Astrocyte of the cerebellum (primary cell): ENCODE measurements around the gene SUSD5.

Experiments
- DNase-seq: peaks from one replicate; pipeline ENCODE4 v3.0.0-alpha.2; 2011; ENCODE audit warnings: low read depth
- H3K4me3 ChIP-seq: 2 replicates; pipeline ENCODE4 v1.5.1; 2011; ENCODE audit warnings: mild to moderate bottlenecking, low read depth, low read length, moderate library complexity
- CTCF ChIP-seq: IDR thresholded peaks from 2 replicates; pipeline ENCODE4 v1.5.1; 2012; ENCODE audit warnings: low read length, low read depth, moderate library complexity, mild to moderate bottlenecking; ENCODE audit errors: missing control alignments
- in situ Hi-C: cut with HindIII; loops from 2 replicates; pipeline ENCODE4 v1.10.0; 2017; ENCODE audit warnings: low sequenced_read_pairs

The SUSD5 gene

GRCh38 chr3:33149342-33149741, 69.3 kb downstream of the SUSD5 start:
- DNase-seq = no peak
- no peak for TF ChIP-seq CTCF
- no peak overlapping the region for H3K4me3 ChIP-seq
- in situ Hi-C loops = no loop called here

DNA sequence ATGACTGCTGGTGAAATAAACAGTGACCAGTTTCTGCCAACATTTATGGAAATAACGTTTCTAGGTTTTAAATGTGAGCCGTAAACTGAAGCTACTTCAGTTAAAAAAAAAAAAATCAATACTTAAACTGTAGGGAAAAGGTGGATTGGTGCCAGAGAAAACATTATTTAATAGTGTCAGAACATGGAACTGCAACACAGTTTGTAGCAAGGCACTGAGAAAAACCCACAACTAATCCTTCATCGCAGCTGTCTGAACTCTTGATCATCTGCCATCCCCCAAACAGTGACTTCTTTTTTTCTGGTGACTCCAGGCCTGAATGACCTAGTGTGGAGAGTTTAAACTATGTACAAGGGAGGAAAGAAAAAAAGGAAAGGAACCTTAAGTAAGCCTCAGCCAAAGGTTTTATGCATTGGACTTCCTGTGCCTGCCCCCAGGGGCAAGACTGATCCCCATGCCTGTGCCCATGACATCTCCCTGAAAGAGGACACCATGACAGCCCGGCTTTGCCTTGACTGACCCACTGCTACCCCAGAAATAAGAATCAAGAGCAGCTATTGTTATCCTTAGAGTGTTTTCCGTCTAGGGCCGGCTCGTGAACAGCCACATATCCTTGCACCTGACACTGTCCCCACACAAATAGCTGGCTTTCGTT, 71.7 kb downstream of the SUSD5 start:
- DNase-seq = peak; percentile 67
- in situ Hi-C loops = no loop called here
- H3K4me3 ChIP-seq = no peak overlapping the region
- no peak for TF ChIP-seq CTCF

DNA sequence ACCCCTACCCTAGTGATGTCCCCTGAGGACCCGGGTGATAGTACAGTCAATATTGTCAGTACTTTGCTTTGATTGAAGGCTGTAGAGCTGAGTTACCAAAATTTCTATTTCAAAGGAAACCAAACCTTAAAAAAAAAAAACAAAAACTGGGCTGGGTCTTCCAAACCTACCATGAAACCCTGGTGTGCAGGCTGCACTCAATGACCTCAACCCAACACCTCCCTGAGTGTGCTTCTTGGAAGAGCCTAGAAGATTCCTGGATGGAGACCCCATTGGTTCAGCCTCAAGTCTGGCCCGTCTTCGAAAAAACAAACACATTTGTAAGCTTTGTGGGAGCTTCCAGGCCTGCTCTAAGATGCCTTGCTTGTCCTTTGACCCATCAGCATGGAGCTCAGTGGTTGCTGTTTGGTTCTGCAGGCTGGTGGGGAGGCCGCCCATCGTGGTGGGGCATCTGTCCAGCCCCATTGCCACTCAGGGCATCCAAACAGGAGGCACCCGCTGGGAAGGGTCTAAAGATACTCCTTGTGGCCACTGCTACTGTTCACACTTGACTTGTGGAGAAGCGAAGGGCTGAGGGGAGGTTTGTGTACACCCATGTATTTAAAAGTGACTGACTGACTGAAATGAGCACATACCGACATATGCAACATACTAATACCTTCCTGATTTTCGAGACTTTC, 72.6 kb downstream of the SUSD5 start:
- in situ Hi-C loops = no loop called here
- TF ChIP-seq CTCF = peak; percentile 8
- DNase-seq = no peak
- no peak overlapping the region for H3K4me3 ChIP-seq

DNA sequence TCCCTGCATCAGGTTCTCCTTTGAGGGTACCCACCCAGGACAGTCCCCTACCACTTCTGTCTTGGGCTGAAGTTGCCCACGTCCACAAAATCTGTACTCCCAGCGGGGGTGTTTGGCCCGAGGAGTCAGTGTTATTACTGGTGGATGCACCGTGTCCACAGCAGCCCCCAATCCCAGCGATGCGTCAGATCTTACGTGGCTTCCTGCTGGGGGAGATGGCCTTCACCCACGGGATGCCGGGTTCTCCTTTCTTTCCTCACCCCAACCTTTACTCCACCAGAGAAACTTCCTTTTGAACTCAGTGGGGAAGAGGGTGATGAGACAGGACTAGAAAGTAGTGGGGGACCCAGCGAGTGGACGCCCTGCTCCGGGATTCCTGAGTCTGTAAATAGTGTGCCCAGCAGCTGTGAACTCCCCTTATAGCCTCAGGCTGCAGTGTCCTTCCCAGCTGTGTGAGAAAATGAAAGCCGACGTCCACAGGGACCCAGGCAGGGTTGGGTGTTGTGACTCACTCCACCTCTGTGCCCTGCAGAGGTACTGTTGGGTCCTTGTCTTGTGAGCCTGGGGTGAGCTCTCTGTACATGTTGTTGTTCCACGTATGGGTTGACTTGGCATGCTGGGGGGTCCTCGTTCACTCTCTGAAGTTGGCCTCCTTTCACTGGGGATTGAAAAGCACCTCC, 73.2 kb downstream of the SUSD5 start:
- in situ Hi-C loops = no loop called here
- no peak for DNase-seq
- no peak for TF ChIP-seq CTCF
- no peak overlapping the region for H3K4me3 ChIP-seq

- in situ Hi-C loops = no loop called here
- DNase-seq = no peak
- peak; percentile 27 for TF ChIP-seq CTCF
- H3K4me3 ChIP-seq = no peak overlapping the region
Observed at GRCh38 chr3:33144433-33144832, 74.2 kb downstream of the SUSD5 start.

- DNase-seq = no peak
- TF ChIP-seq CTCF = no peak
- in situ Hi-C loops = no loop called here
- H3K4me3 ChIP-seq = no peak overlapping the region
Observed at GRCh38 chr3:33141006-33141405, 77.6 kb downstream of the SUSD5 start.
